Esophagus squamous epithelium (tissue), 4 donors: ENCODE results near the gene DST.

Experiments
- POLR2A ChIP-seq, 4 donors: fragments of 450-650 bp; IDR thresholded peaks; one replicate each; pipeline ENCODE4 v1.6.1; 2017; ENCODE audit warnings: antibody characterized with exemption in 4 of 4, mild to moderate bottlenecking in 4 of 4, moderate library complexity in 3 of 4
- TF ChIP-seq, protein P1 (sequence below), 6 experiments: fragments of 450-650 bp in 4 of 6; fragments of 200-600 bp in 2 of 6; sonication (generic) in 2 of 6; IDR thresholded peaks; one replicate each; pipeline ENCODE4 v1.5.1; 2016 to 2019; ENCODE audit warnings: antibody characterized with exemption in 6 of 6, mild to moderate bottlenecking in 4 of 6, moderate library complexity in 4 of 6

GRCh38 chr6:56416247-56416646 is 226.4 kb downstream of the DST start:
- TF ChIP-seq, protein P1, sequence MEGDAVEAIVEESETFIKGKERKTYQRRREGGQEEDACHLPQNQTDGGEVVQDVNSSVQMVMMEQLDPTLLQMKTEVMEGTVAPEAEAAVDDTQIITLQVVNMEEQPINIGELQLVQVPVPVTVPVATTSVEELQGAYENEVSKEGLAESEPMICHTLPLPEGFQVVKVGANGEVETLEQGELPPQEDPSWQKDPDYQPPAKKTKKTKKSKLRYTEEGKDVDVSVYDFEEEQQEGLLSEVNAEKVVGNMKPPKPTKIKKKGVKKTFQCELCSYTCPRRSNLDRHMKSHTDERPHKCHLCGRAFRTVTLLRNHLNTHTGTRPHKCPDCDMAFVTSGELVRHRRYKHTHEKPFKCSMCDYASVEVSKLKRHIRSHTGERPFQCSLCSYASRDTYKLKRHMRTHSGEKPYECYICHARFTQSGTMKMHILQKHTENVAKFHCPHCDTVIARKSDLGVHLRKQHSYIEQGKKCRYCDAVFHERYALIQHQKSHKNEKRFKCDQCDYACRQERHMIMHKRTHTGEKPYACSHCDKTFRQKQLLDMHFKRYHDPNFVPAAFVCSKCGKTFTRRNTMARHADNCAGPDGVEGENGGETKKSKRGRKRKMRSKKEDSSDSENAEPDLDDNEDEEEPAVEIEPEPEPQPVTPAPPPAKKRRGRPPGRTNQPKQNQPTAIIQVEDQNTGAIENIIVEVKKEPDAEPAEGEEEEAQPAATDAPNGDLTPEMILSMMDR (IDR thresholded peaks at IDR 0.05), result no peak
- TF ChIP-seq POLR2A (IDR thresholded peaks at IDR 0.05), result no peak
